Measurements from ENCODE around the gene MMAB.

The MMAB gene

GRCh38 chr12:109512608-109513007 lies 60.7 kb downstream of the MMAB start:
- H3K4me3 ChIP-seq (ENCODE audit: low read depth, low read length) = no peak overlapping the region
- in situ Hi-C loops (cut with HindIII; ENCODE audit: low sequenced_read_pairs) = no loop called here
- peak; percentile 19 for DNase-seq (ENCODE audit: low read depth)
- TF ChIP-seq CTCF (IDR thresholded peaks at IDR 0.05; ENCODE audit: low read depth, low read length, missing control alignments) = no peak

DNA sequence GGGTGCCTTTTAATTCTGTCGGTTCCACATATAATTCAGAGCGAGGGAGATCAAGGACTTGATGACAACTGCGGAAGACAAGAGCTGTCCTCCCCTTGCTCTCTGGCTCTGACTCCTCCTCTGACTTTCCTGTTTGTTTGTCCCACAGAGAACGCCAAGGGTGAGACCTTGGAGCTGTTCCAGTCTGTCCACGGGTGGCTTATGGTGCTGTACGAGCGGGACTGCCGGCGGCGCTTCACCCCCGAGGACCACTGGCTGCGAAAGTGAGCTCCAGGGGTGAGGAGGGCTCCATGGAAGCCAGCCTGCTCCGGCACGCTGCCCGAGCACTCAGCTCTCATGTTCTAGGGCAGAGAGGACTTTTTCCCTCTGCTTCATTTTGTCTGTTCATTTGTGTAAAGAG lies 63.1 kb downstream of the MMAB start:
- in situ Hi-C loops (cut with HindIII; ENCODE audit: low sequenced_read_pairs) = no loop called here

DNA sequence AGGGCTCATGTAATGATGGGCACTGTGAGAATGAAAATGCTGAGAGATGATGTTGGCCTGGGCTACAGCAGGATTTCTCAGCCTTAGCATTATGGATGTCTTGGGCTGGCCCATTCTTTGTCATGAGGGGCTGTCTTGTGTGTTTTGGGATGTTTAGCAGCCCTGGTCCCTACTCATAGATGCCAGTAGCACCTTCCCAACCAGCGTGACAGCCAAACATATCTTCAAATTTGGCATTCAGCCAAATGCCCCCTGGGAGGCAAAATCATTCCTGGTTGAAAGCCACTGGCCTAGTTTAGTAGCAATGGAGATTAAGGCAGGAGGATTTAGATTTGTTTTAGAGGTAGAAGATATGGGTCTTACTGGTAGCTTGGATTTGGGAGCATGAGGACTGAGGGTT lies 69.2 kb downstream of the MMAB start:
- TF ChIP-seq CTCF (IDR thresholded peaks at IDR 0.05; ENCODE audit: low read depth, low read length, missing control alignments) = no peak
- in situ Hi-C loops (cut with HindIII; ENCODE audit: low sequenced_read_pairs) = no loop called here
- no peak overlapping the region for H3K4me3 ChIP-seq (ENCODE audit: low read depth, low read length)
- no peak for DNase-seq (ENCODE audit: low read depth)

More for the DNA sequence above, 63.1 kb downstream of the MMAB start:
- no peak overlapping the region for H3K4me3 ChIP-seq (ENCODE audit: low read depth, low read length)
- no peak for TF ChIP-seq CTCF (IDR thresholded peaks at IDR 0.05; ENCODE audit: low read depth, low read length, missing control alignments)
- no peak for DNase-seq (ENCODE audit: low read depth)
